B cell (primary cell): Measurements from ENCODE around the gene GGTA1. TPM values are rescaled to one million over a fixed set of nuclear protein-coding genes. Genes with fewer than 3 reads are reported as not detected.

Source experiments
- ATAC-seq: fragments of 200-7000 bp; cut with Tn5 transposase; one replicate; pipeline ENCODE4 v1.10.0; 2021; ENCODE audit warnings: low read depth, mild to moderate bottlenecking, moderate number of reproducible peaks, moderate library complexity
- CTCF ChIA-PET: fragments of 350-600 bp; sonication (Branson Sonifier 250); formaldehyde crosslinking; loops from one replicate; lab custom pipeline; 2021; ENCODE audit warnings: antibody characterized with exemption, inconsistent platforms; lab: Charles Lee
- POLR2A ChIA-PET: fragments of 350-600 bp; sonication (Branson Sonifier 250); formaldehyde crosslinking; loops from one replicate; lab custom pipeline; 2021; ENCODE audit warnings: antibody characterized with exemption; lab: Charles Lee
- DNase-seq: peaks from one replicate; pipeline ENCODE4 v3.0.0; 2013
- H2AFZ ChIP-seq: 2 replicates; pipeline ENCODE4 v1.6.1; 2012; ENCODE audit warnings: mild to moderate bottlenecking, low read depth, low read length; ENCODE audit not compliant: insufficient read depth, poor library complexity, severe bottlenecking
- H3K27ac ChIP-seq, 2 donors: 1 replicate in 1 of 2; 2 replicates in 1 of 2; pipeline ENCODE4 v1.5.1; 2012 to 2013; ENCODE audit warnings: low read length in 2 of 2, mild to moderate bottlenecking in 2 of 2, moderate library complexity in 1 of 2
- H3K27me3 ChIP-seq, 4 experiments: fragments of 200-600 bp in 1 of 4; sonication (generic) in 1 of 4; replicated peaks in 1 of 4; 1 replicate in 2 of 4; 2 replicates in 2 of 4; pipeline versions ENCODE4 v1.6.1 to v1.7.0; 2013 to 2016; ENCODE audit warnings: low read length in 3 of 4, mild to moderate bottlenecking in 2 of 4, mixed read lengths in 1 of 4, moderate library complexity in 1 of 4; ENCODE audit not compliant: insufficient read depth in 4 of 4, control insufficient read depth in 3 of 4; ENCODE audit errors: control extremely low read depth in 1 of 4
- H3K36me3 ChIP-seq, 2 experiments: replicated peaks in 1 of 2; 1 replicate in 1 of 2; 2 replicates in 1 of 2; pipeline versions ENCODE4 v1.6.1 to v1.7.1; 2013; ENCODE audit warnings: low read length in 1 of 2; ENCODE audit not compliant: insufficient read depth in 2 of 2, control insufficient read depth in 1 of 2; ENCODE audit errors: control extremely low read depth in 1 of 2, extremely low read depth in 1 of 2
- H3K4me1 ChIP-seq, 2 donors: fragments of 200-600 bp in 1 of 2; sonication (generic) in 1 of 2; 1 replicate in 1 of 2; 2 replicates in 1 of 2; pipeline versions ENCODE4 v1.5.1 to v1.6.1; 2013 to 2017; ENCODE audit warnings: low read length in 2 of 2; ENCODE audit not compliant: control insufficient read depth in 2 of 2, insufficient read depth in 2 of 2
- H3K4me2 ChIP-seq: replicated peaks from 2 replicates; pipeline ENCODE3; 2012; ENCODE audit warnings: mild to moderate bottlenecking, low read depth, low read length; ENCODE audit not compliant: poor library complexity, severe bottlenecking
- H3K4me3 ChIP-seq, 5 experiments: fragments of 200-600 bp in 1 of 5; sonication (generic) in 1 of 5; 1 replicate in 3 of 5; 2 replicates in 2 of 5; pipeline versions ENCODE4 v1.5.1 to v1.7.0; 2011 to 2016; ENCODE audit warnings: low read length in 4 of 5, mild to moderate bottlenecking in 4 of 5, low read depth in 2 of 5, control low read depth in 1 of 5, moderate library complexity in 1 of 5; ENCODE audit not compliant: insufficient read depth in 1 of 5; ENCODE audit errors: control extremely low read depth in 1 of 5, extremely low read depth in 1 of 5
- H3K79me2 ChIP-seq: fragments of 200-600 bp; sonication (generic); one replicate; pipeline ENCODE4 v1.6.0; 2016; ENCODE audit warnings: low read length; ENCODE audit not compliant: control insufficient read depth, insufficient read depth
- H3K9ac ChIP-seq: fragments of 200-600 bp; sonication (generic); 2 replicates; pipeline ENCODE4 v1.6.1; 2017; ENCODE audit warnings: mild to moderate bottlenecking, low read length, moderate library complexity
- H3K9me3 ChIP-seq, 3 donors: one replicate each; pipeline versions ENCODE4 v1.6.1 to v1.7.1; 2013; ENCODE audit warnings: low read length in 2 of 3; ENCODE audit not compliant: control insufficient read depth in 2 of 3, insufficient read depth in 1 of 3; ENCODE audit errors: control extremely low read depth in 1 of 3
- H4K20me1 ChIP-seq: 2 replicates; pipeline ENCODE4 v1.6.0; 2012; ENCODE audit warnings: mild to moderate bottlenecking, low read length; ENCODE audit not compliant: insufficient read depth, control insufficient read depth, poor library complexity, severe bottlenecking
- H3K27ac Mint-ChIP-seq: one replicate; pipeline ENCODE4 v1.8.0; 2021; ENCODE audit warnings: mixed read lengths
- H3K27me3 Mint-ChIP-seq: one replicate; pipeline ENCODE4 v1.8.0; 2021; ENCODE audit warnings: mixed read lengths
- H3K4me1 Mint-ChIP-seq: one replicate; pipeline ENCODE4 v1.8.0; 2021; ENCODE audit warnings: mixed read lengths
- H3K4me3 Mint-ChIP-seq: one replicate; pipeline ENCODE4 v1.8.0; 2021; ENCODE audit warnings: mixed read lengths
- H3K9me3 Mint-ChIP-seq: one replicate; pipeline ENCODE4 v1.8.0; 2022; ENCODE audit warnings: mixed read lengths; ENCODE audit not compliant: insufficient read depth
- EZH2 ChIP-seq: IDR thresholded peaks from 2 replicates; pipeline ENCODE4 v1.6.1; 2012; ENCODE audit warnings: borderline replicate concordance, low read depth, mild to moderate bottlenecking, moderate library complexity, low read length; ENCODE audit not compliant: insufficient read depth, poor library complexity, severe bottlenecking
- WGBS: methylation state at CpG from one replicate; pipeline ENCODE4 v1.1.5; 2013; ENCODE audit warnings: missing lambda C conversion rate; ENCODE audit not compliant: insufficient coverage; 5-methylcytosine and 5-hydroxymethylcytosine counted together
- intact Hi-C: fragments of 100-400 bp; cut with micrococcal nuclease; formaldehyde crosslinking; loops from one replicate; pipeline ENCODE4 v1.10.0; 2022
- polyA plus RNA-seq: library from polyadenylated mRNA; depleted of rRNA; stranded (reverse); fragments of >200 nt; gene quantifications from 2 replicates; pipeline ENCODE4 v1.2.3, GENCODE V29; 2012
- total RNA-seq, 2 donors: library from RNA; stranded (reverse); fragments of 120-200 nt in 1 of 2; gene quantifications; 1 replicate in 1 of 2; 2 replicates in 1 of 2; pipeline versions ENCODE4 v1.2.3 to v1.2.4, GENCODE V29; 2013 to 2022
- TF ChIP-seq, protein P1 (sequence below): fragments of 200-600 bp; IDR thresholded peaks from one replicate; pipeline ENCODE4 v1.8.0; 2022; ENCODE audit warnings: antibody characterized with exemption, mild to moderate bottlenecking

Gene GGTA1
- total and polyA plus RNA-seq, 2 donors (not counting 1 experiment from before 2014, with no cell fraction given) = not detected

DNA sequence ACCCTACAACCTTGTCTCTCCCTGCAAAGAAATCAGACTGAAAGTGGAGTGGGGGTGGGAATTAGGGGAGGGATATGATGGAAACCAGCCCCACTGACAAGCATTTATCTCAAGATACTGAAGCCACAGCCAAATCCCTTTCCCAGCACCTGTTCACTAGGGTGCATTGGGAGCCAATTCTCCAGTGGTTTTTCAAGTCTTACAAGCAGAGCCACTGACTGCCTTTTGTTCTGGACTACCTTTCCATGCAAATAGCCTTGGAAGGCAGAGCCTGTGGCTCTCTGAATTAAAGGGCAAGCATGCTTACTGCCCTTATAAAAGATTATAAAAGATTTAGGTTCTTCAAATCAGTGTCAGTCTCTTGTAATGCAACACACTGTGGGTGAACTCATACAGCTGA, 8.8 kb upstream of the GGTA1 start:
- peaks cover 0 to 10% (median 2%) of the 10 kb centered on the region in 4 experiments for H3K27me3 ChIP-seq
- H3K27ac ChIP-seq = no peak overlapping the region
- ATAC-seq (no peak), DNase-seq (no peak)
- peaks cover 11% of the 10 kb centered on the region for H3K4me1 Mint-ChIP-seq
- H4K20me1 ChIP-seq = no peaks in the 10 kb centered on the region
- intact Hi-C loops = no loop called here
- no peak overlapping the region for H3K27ac Mint-ChIP-seq
- no peak overlapping the region for H3K9ac ChIP-seq
- peaks cover 0 to 5% of the 10 kb centered on the region in 2 donors for H3K4me1 ChIP-seq
- H3K4me3 ChIP-seq = no peak overlapping the region
- CTCF ChIA-PET = no interaction called here
- no peak for TF ChIP-seq EZH2
- TF ChIP-seq, protein P1, sequence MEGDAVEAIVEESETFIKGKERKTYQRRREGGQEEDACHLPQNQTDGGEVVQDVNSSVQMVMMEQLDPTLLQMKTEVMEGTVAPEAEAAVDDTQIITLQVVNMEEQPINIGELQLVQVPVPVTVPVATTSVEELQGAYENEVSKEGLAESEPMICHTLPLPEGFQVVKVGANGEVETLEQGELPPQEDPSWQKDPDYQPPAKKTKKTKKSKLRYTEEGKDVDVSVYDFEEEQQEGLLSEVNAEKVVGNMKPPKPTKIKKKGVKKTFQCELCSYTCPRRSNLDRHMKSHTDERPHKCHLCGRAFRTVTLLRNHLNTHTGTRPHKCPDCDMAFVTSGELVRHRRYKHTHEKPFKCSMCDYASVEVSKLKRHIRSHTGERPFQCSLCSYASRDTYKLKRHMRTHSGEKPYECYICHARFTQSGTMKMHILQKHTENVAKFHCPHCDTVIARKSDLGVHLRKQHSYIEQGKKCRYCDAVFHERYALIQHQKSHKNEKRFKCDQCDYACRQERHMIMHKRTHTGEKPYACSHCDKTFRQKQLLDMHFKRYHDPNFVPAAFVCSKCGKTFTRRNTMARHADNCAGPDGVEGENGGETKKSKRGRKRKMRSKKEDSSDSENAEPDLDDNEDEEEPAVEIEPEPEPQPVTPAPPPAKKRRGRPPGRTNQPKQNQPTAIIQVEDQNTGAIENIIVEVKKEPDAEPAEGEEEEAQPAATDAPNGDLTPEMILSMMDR = no peak
- no peak overlapping the region for H3K4me3 Mint-ChIP-seq
- peaks cover 19% of the 10 kb centered on the region for H3K27me3 Mint-ChIP-seq
- H3K36me3 ChIP-seq = no peaks in the 10 kb centered on the region
- H3K79me2 ChIP-seq = no peaks in the 10 kb centered on the region
- peaks cover 3% of the 10 kb centered on the region for H3K9me3 Mint-ChIP-seq
- H3K9me3 ChIP-seq = peaks cover 0 to 20% (median 9%) of the 10 kb centered on the region in 3 donors
- H3K4me2 ChIP-seq = no peak overlapping the region
- POLR2A ChIA-PET = no interaction called here
- no peak overlapping the region for H2AFZ ChIP-seq

DNA sequence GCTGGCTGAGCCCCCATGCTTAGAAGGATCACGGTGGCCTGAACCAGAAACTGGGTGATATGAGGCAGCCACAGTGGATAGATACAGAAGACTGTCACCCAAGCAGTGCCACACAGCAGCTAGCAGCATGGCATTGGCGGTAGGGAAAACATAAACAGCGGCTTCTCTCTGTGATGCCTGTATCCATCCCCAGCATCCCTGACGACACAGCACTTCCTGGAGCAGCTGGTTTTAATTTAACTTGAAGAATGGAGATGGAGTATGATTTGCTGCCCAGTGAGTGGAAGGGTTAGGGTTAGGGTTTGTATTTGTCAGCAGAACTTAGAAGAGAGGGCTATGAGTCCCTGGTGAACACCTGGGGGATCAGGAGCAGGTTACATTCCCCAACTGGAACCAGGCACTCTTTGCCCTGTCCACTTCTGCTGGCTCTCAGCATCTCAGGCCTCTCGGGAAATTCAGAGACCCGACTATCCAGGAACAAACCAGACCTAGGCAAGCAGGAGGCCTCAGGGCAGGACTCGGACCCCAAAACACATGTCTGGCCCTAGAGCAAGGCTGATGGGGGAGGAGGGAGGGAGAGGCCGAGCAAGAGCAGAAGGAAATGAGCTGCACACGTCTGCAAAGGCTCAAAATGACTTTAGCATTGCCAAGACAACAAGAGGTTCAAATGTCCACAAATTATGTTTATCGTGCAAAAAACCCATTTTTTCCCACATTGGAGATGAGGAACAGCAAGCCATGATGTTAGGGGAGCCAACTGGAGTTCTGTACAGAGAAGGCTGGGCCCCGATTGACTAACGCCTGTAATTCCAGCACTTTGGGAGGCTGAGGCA, 6.5 kb upstream of the GGTA1 start:
- 86% methylated on average over 8 of the region's 12 CpGs for WGBS
- TF ChIP-seq, protein P1 = no peak
- no peak for TF ChIP-seq EZH2
- POLR2A ChIA-PET = no interaction called here

More for the DNA sequence above, 6.5 kb upstream of the GGTA1 start:
- Mint-ChIP-seq H3K27me3 (peaks cover 26% of the 10 kb centered on the region), H3K4me1 (peaks cover 5% of the 10 kb centered on the region), H3K27ac (no peak overlapping the region), H3K4me3 (no peak overlapping the region), H3K9me3 (peaks cover 3% of the 10 kb centered on the region)
- Histone ChIP-seq H3K9ac (no peak overlapping the region), H3K27ac (no peak overlapping the region), H3K4me1 (peaks cover 0 to 5% of the 10 kb centered on the region in 2 donors), H3K36me3 (no peaks in the 10 kb centered on the region), H3K27me3 (peaks cover 0 to 11% (median 4%) of the 10 kb centered on the region in 4 experiments), H4K20me1 (no peaks in the 10 kb centered on the region), H3K9me3 (peaks cover 0 to 16% (median 9%) of the 10 kb centered on the region in 3 donors), H3K79me2 (no peaks in the 10 kb centered on the region), H3K4me2 (no peak overlapping the region), H2AFZ (no peak overlapping the region), H3K4me3 (no peak overlapping the region)
- ATAC-seq (no peak), DNase-seq (no peak)
- intact Hi-C loops = no loop called here
- CTCF ChIA-PET = interaction anchor here (0.6 kb wide), 1 partner anchor 50 kb away, joined by 4 read pairs; no protein-coding TSS in a partner anchor
